Vagina (tissue), 2 donors: ENCODE measurements around the gene MINDY3.

Experiments used
- CTCF ChIP-seq, 3 experiments: fragments of 450-650 bp in 2 of 3; fragments of 200-600 bp in 1 of 3; sonication (generic) in 1 of 3; IDR thresholded peaks; one replicate each; pipeline ENCODE4 v1.5.1; 2017 to 2019; ENCODE audit warnings: antibody characterized with exemption in 3 of 3, mild to moderate bottlenecking in 2 of 3, moderate library complexity in 2 of 3
- POLR2A ChIP-seq, 2 donors: fragments of 450-650 bp; IDR thresholded peaks; one replicate each; pipeline ENCODE4 v1.6.1; 2017; ENCODE audit warnings: antibody characterized with exemption in 2 of 2, mild to moderate bottlenecking in 2 of 2, moderate library complexity in 2 of 2
- POLR2AphosphoS5 ChIP-seq, 2 donors: sonication (generic); formaldehyde crosslinking; IDR thresholded peaks; one replicate each; pipeline ENCODE4 v1.9.0; 2017; ENCODE audit warnings: antibody characterized with exemption in 2 of 2, mild to moderate bottlenecking in 2 of 2, low read depth in 1 of 2; ENCODE audit not compliant: insufficient read depth in 1 of 2

GRCh38 chr10:15730341-15730740 lies 130.0 kb downstream of the MINDY3 start:
- no peak for TF ChIP-seq POLR2AphosphoS5 (IDR thresholded peaks at IDR 0.05; ENCODE audit: insufficient read depth in 1 of 2, low read depth in 1 of 2)
- no peak for TF ChIP-seq CTCF (IDR thresholded peaks at IDR 0.05)
- TF ChIP-seq POLR2A (IDR thresholded peaks at IDR 0.05): no peak
